Measurements from ENCODE around the gene PCDHB3.
"Not testable (repeated sequence)": the region's sequence is repeated elsewhere in the genome, so short reads cannot be mapped to it uniquely, and the experiment has no call there.

PCDHB3 gene

DNA sequence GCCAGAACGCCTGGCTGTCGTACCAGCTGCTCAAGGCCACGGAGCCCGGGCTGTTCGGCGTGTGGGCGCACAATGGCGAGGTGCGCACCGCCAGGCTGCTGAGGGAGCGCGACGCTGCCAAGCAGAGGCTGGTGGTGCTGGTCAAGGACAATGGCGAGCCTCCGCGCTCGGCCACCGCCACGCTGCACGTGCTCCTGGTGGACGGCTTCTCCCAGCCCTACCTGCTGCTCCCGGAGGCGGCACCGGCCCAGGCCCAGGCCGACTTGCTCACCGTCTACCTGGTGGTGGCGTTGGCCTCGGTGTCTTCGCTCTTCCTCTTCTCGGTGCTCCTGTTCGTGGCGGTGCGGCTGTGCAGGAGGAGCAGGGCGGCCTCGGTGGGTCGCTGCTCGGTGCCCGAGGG is 3.7 kb upstream of the PCDHB3 start:
- not testable (repeated sequence) for H3K4me3 ChIP-seq (ENCODE audit: insufficient read depth, low read depth, low read length); H3K9me3 ChIP-seq (ENCODE audit: control insufficient read depth, low read length); H3K4me1 ChIP-seq (ENCODE audit: control insufficient read depth, insufficient read depth, low read length); H3K27ac ChIP-seq (ENCODE audit: insufficient read depth, low read depth, low read length, poor library complexity, severe bottlenecking); H3K27me3 ChIP-seq (ENCODE audit: control insufficient read depth, insufficient read depth, low read length, poor library complexity, severe bottlenecking)
- 95 to 97% methylated on average over 29 of the region's 38 CpGs for WGBS, 2 experiments
- peaks cover 27% of the 10 kb centered on the region for H3K36me3 ChIP-seq (ENCODE audit: control insufficient read depth, insufficient read depth, low read length)

DNA sequence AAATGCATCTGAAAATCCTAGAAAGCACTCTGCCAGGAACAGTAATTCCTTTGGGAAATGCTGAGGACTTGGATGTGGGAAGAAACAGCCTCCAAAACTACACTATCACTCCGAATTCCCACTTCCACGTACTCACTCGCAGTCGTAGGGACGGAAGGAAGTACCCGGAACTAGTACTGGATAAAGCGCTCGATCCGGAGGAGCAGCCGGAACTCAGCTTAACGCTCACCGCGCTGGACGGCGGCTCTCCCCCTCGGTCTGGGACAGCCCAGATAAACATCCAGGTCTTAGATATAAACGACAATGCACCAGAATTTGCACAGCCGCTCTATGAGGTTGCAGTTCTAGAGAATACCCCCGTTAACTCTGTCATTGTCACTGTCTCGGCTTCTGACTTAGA is 786 bp downstream of the PCDHB3 start:
- no peaks in the 10 kb centered on the region for H3K27me3 ChIP-seq (ENCODE audit: control insufficient read depth, insufficient read depth, low read length, poor library complexity, severe bottlenecking)
- H3K27ac ChIP-seq (ENCODE audit: insufficient read depth, low read depth, low read length, poor library complexity, severe bottlenecking), result no peak overlapping the region
- peaks cover 30% of the 10 kb centered on the region for H3K36me3 ChIP-seq (ENCODE audit: control insufficient read depth, insufficient read depth, low read length)
- no peaks in the 10 kb centered on the region for H3K4me1 ChIP-seq (ENCODE audit: control insufficient read depth, insufficient read depth, low read length)
- WGBS, 2 experiments, result 92 to 93% methylated on average over 20 of the region's 20 CpGs
- no peak overlapping the region for H3K4me3 ChIP-seq (ENCODE audit: insufficient read depth, low read depth, low read length)
- peaks cover 3% of the 10 kb centered on the region for H3K9me3 ChIP-seq (ENCODE audit: control insufficient read depth, low read length)

DNA sequence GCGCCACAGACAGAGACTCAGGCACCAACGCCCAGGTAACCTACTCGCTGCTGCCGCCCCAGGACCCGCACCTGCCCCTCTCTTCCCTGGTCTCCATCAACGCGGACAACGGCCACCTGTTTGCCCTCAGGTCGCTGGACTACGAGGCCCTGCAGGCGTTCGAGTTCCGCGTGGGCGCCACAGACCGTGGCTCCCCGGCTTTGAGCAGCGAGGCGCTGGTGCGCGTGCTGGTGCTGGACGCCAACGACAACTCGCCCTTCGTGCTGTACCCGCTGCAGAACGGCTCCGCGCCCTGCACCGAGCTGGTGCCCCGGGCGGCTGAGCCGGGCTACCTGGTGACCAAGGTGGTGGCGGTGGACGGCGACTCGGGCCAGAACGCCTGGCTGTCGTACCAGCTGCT is 1.8 kb downstream of the PCDHB3 start:
- not testable (repeated sequence) for H3K4me1 ChIP-seq (ENCODE audit: control insufficient read depth, insufficient read depth, low read length); H3K4me3 ChIP-seq (ENCODE audit: insufficient read depth, low read depth, low read length); H3K27ac ChIP-seq (ENCODE audit: insufficient read depth, low read depth, low read length, poor library complexity, severe bottlenecking); H3K27me3 ChIP-seq (ENCODE audit: control insufficient read depth, insufficient read depth, low read length, poor library complexity, severe bottlenecking); H3K9me3 ChIP-seq (ENCODE audit: control insufficient read depth, low read length)
- WGBS, 2 experiments, result 90 to 98% methylated on average over 19 to 26 of the region's 39 CpGs
- peaks cover 30% of the 10 kb centered on the region for H3K36me3 ChIP-seq (ENCODE audit: control insufficient read depth, insufficient read depth, low read length)

DNA sequence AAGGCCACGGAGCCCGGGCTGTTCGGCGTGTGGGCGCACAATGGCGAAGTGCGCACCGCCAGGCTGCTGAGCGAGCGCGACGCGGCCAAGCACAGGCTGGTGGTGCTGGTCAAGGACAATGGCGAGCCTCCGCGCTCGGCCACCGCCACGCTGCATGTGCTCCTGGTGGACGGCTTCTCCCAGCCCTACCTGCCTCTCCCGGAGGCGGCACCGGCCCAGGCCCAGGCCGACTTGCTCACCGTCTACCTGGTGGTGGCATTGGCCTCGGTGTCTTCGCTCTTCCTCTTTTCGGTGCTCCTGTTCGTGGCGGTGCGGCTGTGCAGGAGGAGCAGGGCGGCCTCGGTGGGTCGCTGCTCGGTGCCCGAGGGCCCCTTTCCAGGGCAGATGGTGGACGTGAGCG is 2.2 kb downstream of the PCDHB3 start:
- H3K27ac ChIP-seq (ENCODE audit: insufficient read depth, low read depth, low read length, poor library complexity, severe bottlenecking); H3K4me3 ChIP-seq (ENCODE audit: insufficient read depth, low read depth, low read length); H3K4me1 ChIP-seq (ENCODE audit: control insufficient read depth, insufficient read depth, low read length); H3K9me3 ChIP-seq (ENCODE audit: control insufficient read depth, low read length); H3K27me3 ChIP-seq (ENCODE audit: control insufficient read depth, insufficient read depth, low read length, poor library complexity, severe bottlenecking): not testable (repeated sequence)
- WGBS, 2 experiments, result 97% methylated on average over 20 to 28 of the region's 38 CpGs
- peaks cover 29% of the 10 kb centered on the region for H3K36me3 ChIP-seq (ENCODE audit: control insufficient read depth, insufficient read depth, low read length)

DNA sequence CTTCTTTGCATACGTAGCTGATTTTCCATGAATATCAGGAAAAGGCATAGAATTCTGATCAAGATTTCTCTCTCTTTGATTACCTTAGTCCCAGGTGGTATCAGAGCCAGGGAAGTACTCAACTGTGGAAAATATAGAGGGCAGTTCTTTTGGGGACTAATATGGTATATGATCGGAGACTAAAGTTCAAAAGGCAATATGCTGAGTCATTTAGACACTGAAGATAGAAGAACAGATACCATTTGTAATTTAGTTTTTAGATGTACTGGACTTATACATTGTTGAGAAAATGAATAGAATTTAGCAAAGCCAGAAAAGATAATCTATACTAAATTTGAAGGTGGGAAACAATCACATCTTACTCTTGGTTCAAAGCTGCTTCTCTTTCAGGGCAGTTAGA is 5.1 kb downstream of the PCDHB3 start:
- 55 to 72% methylated on average over 2 of the region's 2 CpGs for WGBS, 2 experiments
- Histone ChIP-seq H3K9me3 (ENCODE audit: control insufficient read depth, low read length) (peaks cover 5% of the 10 kb centered on the region), H3K36me3 (ENCODE audit: control insufficient read depth, insufficient read depth, low read length) (peaks cover 25% of the 10 kb centered on the region), H3K27ac (ENCODE audit: insufficient read depth, low read depth, low read length, poor library complexity, severe bottlenecking) (no peak overlapping the region), H3K4me1 (ENCODE audit: control insufficient read depth, insufficient read depth, low read length) (no peaks in the 10 kb centered on the region), H3K27me3 (ENCODE audit: control insufficient read depth, insufficient read depth, low read length, poor library complexity, severe bottlenecking) (no peaks in the 10 kb centered on the region), H3K4me3 (ENCODE audit: insufficient read depth, low read depth, low read length) (no peak overlapping the region)

DNA sequence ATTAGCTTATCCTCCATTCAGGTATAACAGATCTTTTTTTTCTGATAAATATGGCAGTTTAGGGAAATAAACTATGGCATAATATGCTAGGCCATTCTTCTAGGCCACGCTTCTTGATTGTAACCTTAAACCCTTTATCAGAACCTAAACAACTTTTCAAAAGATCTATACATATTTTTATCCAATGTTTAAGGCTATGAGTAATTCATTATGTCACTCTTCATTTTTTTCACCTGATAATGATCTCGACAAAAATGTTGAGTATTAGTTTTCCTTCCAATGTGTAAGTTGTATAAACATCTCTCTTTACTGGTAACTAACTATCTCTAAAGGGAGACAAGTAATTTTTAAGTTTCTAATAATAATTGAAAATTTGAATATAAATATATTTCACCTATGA is 19.0 kb downstream of the PCDHB3 start:
- H3K36me3 ChIP-seq (ENCODE audit: control insufficient read depth, insufficient read depth, low read length), result no peaks in the 10 kb centered on the region
- 100% methylated on average over 1 of the region's 2 CpGs; no CpG with 5 or more reads in 1 of the 2 experiments for WGBS, 2 experiments
- no peak overlapping the region for H3K27ac ChIP-seq (ENCODE audit: insufficient read depth, low read depth, low read length, poor library complexity, severe bottlenecking)
- no peaks in the 10 kb centered on the region for H3K4me1 ChIP-seq (ENCODE audit: control insufficient read depth, insufficient read depth, low read length)
- no peak overlapping the region for H3K4me3 ChIP-seq (ENCODE audit: insufficient read depth, low read depth, low read length)
- no peaks in the 10 kb centered on the region for H3K27me3 ChIP-seq (ENCODE audit: control insufficient read depth, insufficient read depth, low read length, poor library complexity, severe bottlenecking)
- H3K9me3 ChIP-seq (ENCODE audit: control insufficient read depth, low read length), result no peaks in the 10 kb centered on the region

DNA sequence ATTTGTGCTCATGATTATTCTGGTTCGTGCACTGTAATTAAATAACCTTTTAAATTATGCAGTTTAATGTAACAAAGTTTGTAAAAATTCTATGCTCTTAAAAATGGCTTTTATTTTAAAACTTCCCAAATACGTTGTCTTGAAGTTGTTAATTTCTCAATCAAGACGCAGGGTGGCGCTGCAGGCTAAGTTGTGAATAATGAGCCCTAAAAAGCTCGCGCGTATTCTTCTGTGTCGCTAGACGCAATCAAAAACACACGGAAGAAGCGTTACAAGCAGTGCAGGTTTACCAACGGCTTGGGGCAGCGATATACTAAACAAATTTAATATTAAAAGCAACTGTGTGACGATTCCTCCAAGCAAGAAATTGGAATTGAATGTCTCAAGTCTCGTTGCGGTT is 21.3 kb downstream of the PCDHB3 start, which contains the start of gene PCDHB4:
Gene PCDHB4, plus strand, starts transcription at position 256 of the 400 bp plus-strand sequence. CDS start 181 bp downstream, outside the sequence.
- no peak within 1 kb of the TSS for H3K27ac ChIP-seq (ENCODE audit: insufficient read depth, low read depth, low read length, poor library complexity, severe bottlenecking)
- H3K9me3 ChIP-seq (ENCODE audit: control insufficient read depth, low read length), result no peaks in the 10 kb centered on the region
- no peak within 1 kb of the TSS for H3K4me3 ChIP-seq (ENCODE audit: insufficient read depth, low read depth, low read length)
- H3K36me3 ChIP-seq (ENCODE audit: control insufficient read depth, insufficient read depth, low read length), result no peaks in the 10 kb centered on the region
- 80 to 84% methylated on average over 15 to 16 of the region's 16 CpGs for WGBS, 2 experiments
- H3K27me3 ChIP-seq (ENCODE audit: control insufficient read depth, insufficient read depth, low read length, poor library complexity, severe bottlenecking), result no peaks in the 10 kb centered on the region
- H3K4me1 ChIP-seq (ENCODE audit: control insufficient read depth, insufficient read depth, low read length), result no peaks in the 10 kb centered on the region

DNA sequence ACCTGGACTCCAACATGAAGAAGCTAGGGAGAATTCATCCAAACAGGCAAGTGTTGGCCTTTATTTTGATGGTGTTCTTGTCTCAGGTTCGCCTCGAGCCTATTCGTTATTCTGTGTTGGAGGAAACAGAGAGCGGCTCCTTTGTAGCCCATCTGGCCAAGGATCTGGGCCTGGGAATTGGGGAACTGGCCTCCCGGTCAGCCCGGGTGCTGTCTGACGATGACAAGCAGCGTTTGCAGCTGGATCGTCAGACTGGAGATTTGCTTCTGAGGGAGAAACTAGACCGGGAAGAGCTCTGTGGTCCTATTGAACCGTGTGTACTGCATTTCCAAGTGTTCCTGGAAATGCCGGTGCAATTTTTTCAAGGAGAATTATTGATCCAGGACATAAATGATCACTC is 21.7 kb downstream of the PCDHB3 start:
- Histone ChIP-seq H3K27ac (ENCODE audit: insufficient read depth, low read depth, low read length, poor library complexity, severe bottlenecking) (no peak overlapping the region), H3K9me3 (ENCODE audit: control insufficient read depth, low read length) (no peaks in the 10 kb centered on the region), H3K4me1 (ENCODE audit: control insufficient read depth, insufficient read depth, low read length) (no peaks in the 10 kb centered on the region), H3K4me3 (ENCODE audit: insufficient read depth, low read depth, low read length) (no peak overlapping the region), H3K36me3 (ENCODE audit: control insufficient read depth, insufficient read depth, low read length) (no peaks in the 10 kb centered on the region), H3K27me3 (ENCODE audit: control insufficient read depth, insufficient read depth, low read length, poor library complexity, severe bottlenecking) (no peaks in the 10 kb centered on the region)
- 94 to 95% methylated on average over 12 of the region's 12 CpGs for WGBS, 2 experiments

DNA sequence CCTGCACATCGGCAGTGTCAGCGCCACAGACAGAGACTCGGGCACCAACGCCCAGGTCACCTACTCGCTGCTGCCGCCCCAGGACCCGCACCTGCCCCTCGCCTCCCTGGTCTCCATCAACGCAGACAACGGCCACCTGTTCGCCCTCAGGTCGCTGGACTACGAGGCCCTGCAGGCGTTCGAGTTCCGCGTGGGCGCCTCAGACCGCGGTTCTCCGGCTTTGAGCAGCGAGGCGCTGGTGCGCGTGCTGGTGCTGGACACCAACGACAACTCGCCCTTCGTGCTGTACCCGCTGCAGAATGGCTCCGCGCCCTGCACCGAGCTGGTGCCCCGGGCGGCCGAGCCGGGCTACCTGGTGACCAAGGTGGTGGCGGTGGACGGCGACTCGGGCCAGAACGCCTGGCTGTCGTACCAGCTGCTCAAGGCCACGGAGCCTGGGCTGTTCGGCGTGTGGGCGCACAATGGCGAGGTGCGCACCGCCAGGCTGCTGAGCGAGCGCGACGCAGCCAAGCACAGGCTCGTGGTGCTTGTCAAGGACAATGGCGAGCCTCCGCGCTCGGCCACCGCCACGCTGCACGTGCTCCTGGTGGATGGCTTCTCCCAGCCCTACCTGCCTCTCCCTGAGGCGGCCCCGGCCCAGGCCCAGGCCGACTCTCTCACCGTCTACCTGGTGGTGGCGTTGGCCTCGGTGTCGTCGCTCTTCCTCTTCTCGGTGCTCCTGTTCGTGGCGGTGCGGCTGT is 23.3 kb downstream of the PCDHB3 start:
- not testable (repeated sequence) for H3K4me1 ChIP-seq (ENCODE audit: control insufficient read depth, insufficient read depth, low read length); H3K27me3 ChIP-seq (ENCODE audit: control insufficient read depth, insufficient read depth, low read length, poor library complexity, severe bottlenecking); H3K9me3 ChIP-seq (ENCODE audit: control insufficient read depth, low read length); H3K4me3 ChIP-seq (ENCODE audit: insufficient read depth, low read depth, low read length); H3K36me3 ChIP-seq (ENCODE audit: control insufficient read depth, insufficient read depth, low read length); H3K27ac ChIP-seq (ENCODE audit: insufficient read depth, low read depth, low read length, poor library complexity, severe bottlenecking)
- 95 to 96% methylated on average over 55 to 57 of the region's 73 CpGs for WGBS, 2 experiments

DNA sequence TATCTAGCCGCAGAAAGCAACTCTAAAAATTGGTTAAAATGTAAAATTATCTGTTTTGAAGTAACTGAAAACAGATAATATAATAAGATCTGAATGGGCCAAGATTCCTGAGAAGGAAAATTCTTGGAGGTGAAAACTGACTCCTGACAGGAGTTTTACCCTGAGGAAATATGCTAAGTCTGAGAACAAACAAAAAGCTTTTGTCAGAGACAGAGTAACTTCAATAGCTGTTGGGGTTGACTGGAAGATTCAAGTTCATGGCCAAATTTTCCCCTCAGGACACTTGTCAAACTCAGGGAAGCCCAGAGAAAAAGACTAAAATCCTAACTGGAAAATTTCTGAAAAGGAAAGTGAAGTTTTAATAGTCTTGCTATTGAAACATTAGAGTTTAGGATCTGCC is 27.0 kb downstream of the PCDHB3 start:
- H3K36me3 ChIP-seq (ENCODE audit: control insufficient read depth, insufficient read depth, low read length), result no peaks in the 10 kb centered on the region
- 92 to 100% methylated on average over 1 of the region's 1 CpG for WGBS, 2 experiments
- H3K4me3 ChIP-seq (ENCODE audit: insufficient read depth, low read depth, low read length), result no peak overlapping the region
- no peaks in the 10 kb centered on the region for H3K9me3 ChIP-seq (ENCODE audit: control insufficient read depth, low read length)
- no peaks in the 10 kb centered on the region for H3K27me3 ChIP-seq (ENCODE audit: control insufficient read depth, insufficient read depth, low read length, poor library complexity, severe bottlenecking)
- no peak overlapping the region for H3K27ac ChIP-seq (ENCODE audit: insufficient read depth, low read depth, low read length, poor library complexity, severe bottlenecking)
- no peaks in the 10 kb centered on the region for H3K4me1 ChIP-seq (ENCODE audit: control insufficient read depth, insufficient read depth, low read length)
